ENCODE measurements around the gene CCDC136. TPM values are rescaled to one million over a fixed set of nuclear protein-coding genes. Genes with fewer than 3 reads are reported as not detected.

Gene CCDC136
- total and polyA plus RNA-seq, 2 experiments from 2014 or later, result 27.1 to 55.7 TPM

GRCh38 chr7:128841921-128842673 is 50.3 kb downstream of the CCDC136 start:
- no peak overlapping the region for H3K4me3 Mint-ChIP-seq
- Histone ChIP-seq H3K27me3 (ENCODE audit: insufficient read depth) (no peaks in the 10 kb centered on the region), H3K79me2 (replicated peaks; ENCODE audit: insufficient read depth) (no peaks in the 10 kb centered on the region), H3K4me3 (no peak overlapping the region), H2AFZ (peak overlapping the region; percentile 74; the same call in 1 of the 2 replicates), H3F3A (replicated peaks; ENCODE audit: low read depth) (no peaks in the 10 kb centered on the region), H3K4me2 (peak overlapping the region; percentile 43; the same call in 1 of the 2 replicates), H4K20me1 (replicated peaks; ENCODE audit: insufficient read depth) (no peaks in the 10 kb centered on the region), H3K9me2 (ENCODE audit: insufficient read depth) (no peaks in the 10 kb centered on the region), H3K4me1 (ENCODE audit: insufficient read depth) (peaks cover 3% of the 10 kb centered on the region; the same call in 1 of the 2 replicates), H3K27ac (ENCODE audit: low read depth) (no peak overlapping the region), H3K36me3 (ENCODE audit: insufficient read depth) (no peaks in the 10 kb centered on the region)
- peak; percentile 82 for DNase-seq (ENCODE audit: low spot score)
- TF ChIP-seq CTCF (conservative IDR thresholded peaks at IDR 0.05; ENCODE audit: low read depth in 2 of 2), result peak; percentile 83 to 87
- no peak for TF ChIP-seq JUNB (IDR thresholded peaks at IDR 0.05; ENCODE audit: unreplicated experiment)
- H3K9me3 Mint-ChIP-seq, result no peaks in the 10 kb centered on the region; the same call in 2 of the 3 replicates
- no peaks in the 10 kb centered on the region; the same call in 2 of the 3 replicates for H3K36me3 Mint-ChIP-seq (ENCODE audit: low read depth)
- peak; percentile 82 for ATAC-seq
- peaks cover 6% of the 10 kb centered on the region for H3K4me1 Mint-ChIP-seq
- no peak overlapping the region for H3K27ac Mint-ChIP-seq
- H3K27me3 Mint-ChIP-seq (ENCODE audit: insufficient read depth, low read depth, poor library complexity), result peaks cover 12% of the 10 kb centered on the region

DNA sequence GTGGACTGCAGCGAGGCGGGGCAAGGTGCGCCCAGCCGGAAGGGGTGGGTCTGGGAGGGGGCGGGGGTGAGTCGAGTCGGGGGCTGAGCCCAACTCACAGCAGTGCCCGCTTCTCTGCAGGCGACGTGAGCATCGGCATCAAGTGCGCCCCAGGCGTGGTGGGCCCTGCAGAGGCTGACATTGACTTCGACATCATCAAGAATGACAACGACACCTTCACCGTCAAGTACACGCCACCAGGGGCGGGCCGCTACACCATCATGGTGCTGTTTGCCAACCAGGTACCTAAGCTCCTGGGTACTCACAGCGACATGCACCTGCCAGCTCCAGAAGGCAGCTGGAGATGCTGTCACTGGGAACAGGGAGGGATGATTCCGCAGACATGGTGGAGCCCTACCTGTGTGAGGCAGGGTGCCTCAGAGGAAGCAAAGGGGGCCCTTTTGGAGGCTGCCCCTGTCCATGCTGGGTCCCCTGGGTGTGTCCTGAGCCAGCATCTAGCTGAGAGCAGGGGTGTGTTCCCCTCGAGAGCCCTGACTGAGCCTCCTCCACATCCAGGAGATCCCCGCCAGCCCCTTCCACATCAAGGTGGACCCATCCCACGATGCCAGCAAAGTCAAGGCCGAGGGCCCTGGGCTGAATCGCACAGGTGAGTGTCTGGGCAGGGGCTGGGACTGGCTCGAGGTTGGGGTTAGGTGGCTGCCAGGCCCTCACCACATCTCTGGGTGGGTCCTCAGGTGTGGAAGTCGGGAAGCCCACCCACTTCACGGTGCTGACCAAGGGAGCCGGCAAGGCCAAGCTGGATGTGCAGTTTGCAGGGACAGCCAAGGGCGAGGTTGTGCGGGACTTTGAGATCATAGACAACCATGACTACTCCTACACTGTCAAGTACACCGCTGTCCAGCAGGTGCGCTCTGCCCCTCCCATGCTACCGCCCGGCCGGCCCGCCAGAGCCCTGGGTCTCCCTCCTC is 51.2 kb downstream of the CCDC136 start:
- no peak overlapping the region for H3K27ac ChIP-seq (ENCODE audit: low read depth)
- no peaks in the 10 kb centered on the region; the same call in 2 of the 3 replicates for H3K36me3 Mint-ChIP-seq (ENCODE audit: low read depth)
- H3K27me3 ChIP-seq (ENCODE audit: insufficient read depth), result no peaks in the 10 kb centered on the region
- no peaks in the 10 kb centered on the region for H4K20me1 ChIP-seq (replicated peaks; ENCODE audit: insufficient read depth)
- H3K36me3 ChIP-seq (ENCODE audit: insufficient read depth), result no peaks in the 10 kb centered on the region
- peaks cover 9% of the 10 kb centered on the region for H3K27me3 Mint-ChIP-seq (ENCODE audit: insufficient read depth, low read depth, poor library complexity)
- peaks cover 3% of the 10 kb centered on the region; the same call in 1 of the 2 replicates for H3K4me1 ChIP-seq (ENCODE audit: insufficient read depth)
- TF ChIP-seq JUNB (IDR thresholded peaks at IDR 0.05; ENCODE audit: unreplicated experiment), result no peak
- H3K4me3 Mint-ChIP-seq, result no peak overlapping the region
- DNase-seq (ENCODE audit: low spot score), result no peak
- no peak for ATAC-seq
- H3K79me2 ChIP-seq (replicated peaks; ENCODE audit: insufficient read depth), result no peaks in the 10 kb centered on the region
- no peaks in the 10 kb centered on the region for H3F3A ChIP-seq (replicated peaks; ENCODE audit: low read depth)
- H3K4me3 ChIP-seq, result no peak overlapping the region
- peaks cover 6% of the 10 kb centered on the region for H3K4me1 Mint-ChIP-seq
- no peak overlapping the region for H3K4me2 ChIP-seq
- H3K9me2 ChIP-seq (ENCODE audit: insufficient read depth), result no peaks in the 10 kb centered on the region
- H3K27ac Mint-ChIP-seq, result no peak overlapping the region
- no peaks in the 10 kb centered on the region; the same call in 2 of the 3 replicates for H3K9me3 Mint-ChIP-seq
- H2AFZ ChIP-seq, result no peak overlapping the region

DNA sequence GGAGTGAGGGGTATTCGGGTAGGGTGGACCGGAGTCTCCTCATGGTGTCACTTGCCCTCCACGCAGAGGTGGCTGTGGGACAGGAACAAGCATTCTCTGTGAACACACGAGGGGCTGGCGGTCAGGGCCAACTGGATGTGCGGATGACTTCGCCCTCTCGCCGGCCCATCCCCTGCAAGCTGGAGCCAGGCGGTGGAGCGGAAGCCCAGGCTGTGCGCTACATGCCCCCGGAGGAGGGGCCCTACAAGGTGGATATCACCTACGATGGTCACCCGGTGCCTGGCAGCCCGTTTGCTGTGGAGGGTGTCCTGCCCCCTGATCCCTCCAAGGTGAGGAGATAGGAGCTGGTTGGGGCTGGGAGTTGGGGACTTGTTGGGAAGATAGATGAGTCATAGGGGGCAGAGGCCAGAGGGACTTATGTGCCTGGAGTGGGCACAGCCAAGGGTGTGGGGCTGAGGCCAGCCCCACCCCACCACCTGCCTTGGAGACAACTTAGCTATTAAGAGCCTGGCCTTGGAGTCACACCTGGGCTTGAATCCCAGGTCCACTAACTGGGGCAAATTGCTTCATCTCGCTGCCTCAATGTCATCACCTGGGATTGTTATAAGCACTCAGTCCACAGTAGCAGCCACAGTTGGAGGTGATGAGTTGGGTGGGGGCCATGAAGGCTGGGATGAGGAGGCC is 52.3 kb downstream of the CCDC136 start:
- ATAC-seq, result no peak
- Histone ChIP-seq H3K27me3 (ENCODE audit: insufficient read depth) (no peaks in the 10 kb centered on the region), H3K36me3 (ENCODE audit: insufficient read depth) (no peaks in the 10 kb centered on the region), H3K79me2 (replicated peaks; ENCODE audit: insufficient read depth) (no peaks in the 10 kb centered on the region), H2AFZ (no peak overlapping the region), H3K4me3 (no peak overlapping the region), H3K27ac (ENCODE audit: low read depth) (no peak overlapping the region), H3K4me2 (no peak overlapping the region), H3K9me2 (ENCODE audit: insufficient read depth) (no peaks in the 10 kb centered on the region), H3K4me1 (ENCODE audit: insufficient read depth) (peaks cover 3% of the 10 kb centered on the region; the same call in 1 of the 2 replicates), H4K20me1 (replicated peaks; ENCODE audit: insufficient read depth) (no peaks in the 10 kb centered on the region), H3F3A (replicated peaks; ENCODE audit: low read depth) (no peaks in the 10 kb centered on the region)
- Mint-ChIP-seq H3K4me1 (peaks cover 6% of the 10 kb centered on the region), H3K4me3 (no peak overlapping the region), H3K36me3 (ENCODE audit: low read depth) (no peaks in the 10 kb centered on the region; the same call in 2 of the 3 replicates), H3K9me3 (no peaks in the 10 kb centered on the region; the same call in 2 of the 3 replicates), H3K27ac (no peak overlapping the region), H3K27me3 (ENCODE audit: insufficient read depth, low read depth, poor library complexity) (peaks cover 12% of the 10 kb centered on the region)
- no peak for DNase-seq (ENCODE audit: low spot score)
- TF ChIP-seq, protein P1, sequence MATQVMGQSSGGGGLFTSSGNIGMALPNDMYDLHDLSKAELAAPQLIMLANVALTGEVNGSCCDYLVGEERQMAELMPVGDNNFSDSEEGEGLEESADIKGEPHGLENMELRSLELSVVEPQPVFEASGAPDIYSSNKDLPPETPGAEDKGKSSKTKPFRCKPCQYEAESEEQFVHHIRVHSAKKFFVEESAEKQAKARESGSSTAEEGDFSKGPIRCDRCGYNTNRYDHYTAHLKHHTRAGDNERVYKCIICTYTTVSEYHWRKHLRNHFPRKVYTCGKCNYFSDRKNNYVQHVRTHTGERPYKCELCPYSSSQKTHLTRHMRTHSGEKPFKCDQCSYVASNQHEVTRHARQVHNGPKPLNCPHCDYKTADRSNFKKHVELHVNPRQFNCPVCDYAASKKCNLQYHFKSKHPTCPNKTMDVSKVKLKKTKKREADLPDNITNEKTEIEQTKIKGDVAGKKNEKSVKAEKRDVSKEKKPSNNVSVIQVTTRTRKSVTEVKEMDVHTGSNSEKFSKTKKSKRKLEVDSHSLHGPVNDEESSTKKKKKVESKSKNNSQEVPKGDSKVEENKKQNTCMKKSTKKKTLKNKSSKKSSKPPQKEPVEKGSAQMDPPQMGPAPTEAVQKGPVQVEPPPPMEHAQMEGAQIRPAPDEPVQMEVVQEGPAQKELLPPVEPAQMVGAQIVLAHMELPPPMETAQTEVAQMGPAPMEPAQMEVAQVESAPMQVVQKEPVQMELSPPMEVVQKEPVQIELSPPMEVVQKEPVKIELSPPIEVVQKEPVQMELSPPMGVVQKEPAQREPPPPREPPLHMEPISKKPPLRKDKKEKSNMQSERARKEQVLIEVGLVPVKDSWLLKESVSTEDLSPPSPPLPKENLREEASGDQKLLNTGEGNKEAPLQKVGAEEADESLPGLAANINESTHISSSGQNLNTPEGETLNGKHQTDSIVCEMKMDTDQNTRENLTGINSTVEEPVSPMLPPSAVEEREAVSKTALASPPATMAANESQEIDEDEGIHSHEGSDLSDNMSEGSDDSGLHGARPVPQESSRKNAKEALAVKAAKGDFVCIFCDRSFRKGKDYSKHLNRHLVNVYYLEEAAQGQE (IDR thresholded peaks at IDR 0.05; ENCODE audit: unreplicated experiment), result no peak

All from GM23338 (cell line).